Prostate gland (tissue), 2 donors: ENCODE data around the gene SLCO2B1.

ENCODE experiments used
- CTCF ChIP-seq, 4 experiments: fragments of 200-600 bp in 2 of 4; fragments of 450-650 bp in 2 of 4; sonication (generic) in 2 of 4; IDR thresholded peaks; 1 replicate in 3 of 4; 2 replicates in 1 of 4; pipeline ENCODE4 v1.5.1; 2016 to 2019; ENCODE audit warnings: antibody characterized with exemption in 4 of 4, mild to moderate bottlenecking in 2 of 4, moderate library complexity in 2 of 4
- POLR2A ChIP-seq: fragments of 450-650 bp; IDR thresholded peaks from one replicate; pipeline ENCODE4 v1.6.1; 2016; ENCODE audit warnings: antibody characterized with exemption, mild to moderate bottlenecking
- POLR2AphosphoS5 ChIP-seq: sonication (generic); formaldehyde crosslinking; IDR thresholded peaks from one replicate; pipeline ENCODE4 v1.6.1; 2017; ENCODE audit warnings: antibody characterized with exemption

DNA sequence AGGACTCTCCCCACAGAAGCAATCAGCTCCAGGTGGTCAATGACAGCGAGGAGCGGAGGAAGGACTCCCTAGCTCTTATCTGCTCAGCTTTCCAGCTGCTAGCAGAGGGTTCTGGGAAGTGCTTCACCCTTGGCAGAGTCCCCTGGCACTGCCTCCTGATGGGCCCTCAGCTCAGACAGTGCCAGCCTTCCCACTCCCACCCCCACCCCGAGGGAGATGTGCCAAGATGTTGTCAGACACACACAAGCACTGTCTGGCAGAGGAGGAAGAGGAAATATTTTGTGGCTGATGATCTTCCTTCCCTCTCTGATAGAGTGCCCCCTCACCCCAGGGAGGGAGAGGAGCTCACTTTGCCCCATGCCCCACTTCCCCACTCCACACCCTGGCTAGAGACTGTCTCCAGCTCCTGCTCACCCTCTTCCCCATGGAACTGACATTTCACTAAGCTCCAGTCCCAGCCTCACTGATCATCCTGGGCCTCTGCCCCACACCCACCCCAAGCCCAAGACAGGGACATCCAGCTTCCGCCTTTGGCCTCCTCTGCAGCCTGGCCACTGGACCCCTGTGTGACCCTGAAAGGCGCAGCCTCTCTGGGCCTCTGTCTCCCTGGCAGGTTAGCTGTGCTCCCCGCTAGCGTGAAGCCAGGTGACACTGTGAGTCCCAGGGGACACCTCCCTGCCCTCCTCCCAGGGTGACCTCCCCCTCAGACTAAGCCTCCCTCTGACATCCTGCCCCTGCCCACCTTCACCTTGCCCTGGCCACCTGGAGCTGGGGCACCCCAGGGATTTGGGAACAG lies 44.5 kb downstream of the SLCO2B1 start:
- TF ChIP-seq CTCF (IDR thresholded peaks at IDR 0.05) = no peak
- TF ChIP-seq POLR2A = no peak
- TF ChIP-seq POLR2AphosphoS5 = no peak
